ENCODE measurements around the gene NT5DC3. TPM values are rescaled to one million over a fixed set of nuclear protein-coding genes. Genes with fewer than 3 reads are reported as not detected.

Gene NT5DC3
- total and polyA plus RNA-seq, 2 of the 13 experiments (the other 11 are each of a cell fraction or from before 2014, with no cell fraction given) = 3.2 to 6.6 TPM

GRCh38 chr12:103858953-103859601, 18.0 kb upstream of the NT5DC3 start (continued):
- TF ChIP-seq SALL1 (CRISPR knock-in tag; IDR thresholded peaks at IDR 0.05) (peak; percentile 37; the same call in 1 of the 2 replicates), SNAI1 (CRISPR knock-in tag; IDR thresholded peaks at IDR 0.05; ENCODE audit: borderline replicate concordance) (no peak), RNF2 (conservative IDR thresholded peaks at IDR 0.05; ENCODE audit: low read depth) (0 out of 2 replicates have a peak, but pooled peaks have one; percentile 42), ZNF737 (CRISPR knock-in tag; IDR thresholded peaks at IDR 0.05; ENCODE audit: borderline replicate concordance) (no peak), NFYB (CRISPR knock-in tag; IDR thresholded peaks at IDR 0.05) (no peak), KDM5B (CRISPR knock-in tag; IDR thresholded peaks at IDR 0.05; ENCODE audit: borderline replicate concordance) (no peak), ZNF124 (CRISPR knock-in tag; IDR thresholded peaks at IDR 0.05) (no peak), NR0B2 (CRISPR knock-in tag; IDR thresholded peaks at IDR 0.05) (no peak), TFE3 (CRISPR knock-in tag; IDR thresholded peaks at IDR 0.05) (peak; percentile 64; the same call in 1 of the 2 replicates), RARA (CRISPR knock-in tag; IDR thresholded peaks at IDR 0.05) (peak; percentile 42; the same call in 1 of the 2 replicates), GTF3A (CRISPR knock-in tag; conservative IDR thresholded peaks at IDR 0.05) (no peak), MBNL3 (CRISPR knock-in tag; conservative IDR thresholded peaks at IDR 0.05) (no peak), TIGD3 (CRISPR knock-in tag; IDR thresholded peaks at IDR 0.05; ENCODE audit: borderline replicate concordance) (no peak), BHLHE40 (IDR thresholded peaks at IDR 0.05; ENCODE audit: low read length) (peak; percentile 36; the same call in 1 of the 2 replicates), ZNF382 (CRISPR knock-in tag; IDR thresholded peaks at IDR 0.05; ENCODE audit: borderline replicate concordance) (no peak)
- TF ChIP-seq, protein P1, sequence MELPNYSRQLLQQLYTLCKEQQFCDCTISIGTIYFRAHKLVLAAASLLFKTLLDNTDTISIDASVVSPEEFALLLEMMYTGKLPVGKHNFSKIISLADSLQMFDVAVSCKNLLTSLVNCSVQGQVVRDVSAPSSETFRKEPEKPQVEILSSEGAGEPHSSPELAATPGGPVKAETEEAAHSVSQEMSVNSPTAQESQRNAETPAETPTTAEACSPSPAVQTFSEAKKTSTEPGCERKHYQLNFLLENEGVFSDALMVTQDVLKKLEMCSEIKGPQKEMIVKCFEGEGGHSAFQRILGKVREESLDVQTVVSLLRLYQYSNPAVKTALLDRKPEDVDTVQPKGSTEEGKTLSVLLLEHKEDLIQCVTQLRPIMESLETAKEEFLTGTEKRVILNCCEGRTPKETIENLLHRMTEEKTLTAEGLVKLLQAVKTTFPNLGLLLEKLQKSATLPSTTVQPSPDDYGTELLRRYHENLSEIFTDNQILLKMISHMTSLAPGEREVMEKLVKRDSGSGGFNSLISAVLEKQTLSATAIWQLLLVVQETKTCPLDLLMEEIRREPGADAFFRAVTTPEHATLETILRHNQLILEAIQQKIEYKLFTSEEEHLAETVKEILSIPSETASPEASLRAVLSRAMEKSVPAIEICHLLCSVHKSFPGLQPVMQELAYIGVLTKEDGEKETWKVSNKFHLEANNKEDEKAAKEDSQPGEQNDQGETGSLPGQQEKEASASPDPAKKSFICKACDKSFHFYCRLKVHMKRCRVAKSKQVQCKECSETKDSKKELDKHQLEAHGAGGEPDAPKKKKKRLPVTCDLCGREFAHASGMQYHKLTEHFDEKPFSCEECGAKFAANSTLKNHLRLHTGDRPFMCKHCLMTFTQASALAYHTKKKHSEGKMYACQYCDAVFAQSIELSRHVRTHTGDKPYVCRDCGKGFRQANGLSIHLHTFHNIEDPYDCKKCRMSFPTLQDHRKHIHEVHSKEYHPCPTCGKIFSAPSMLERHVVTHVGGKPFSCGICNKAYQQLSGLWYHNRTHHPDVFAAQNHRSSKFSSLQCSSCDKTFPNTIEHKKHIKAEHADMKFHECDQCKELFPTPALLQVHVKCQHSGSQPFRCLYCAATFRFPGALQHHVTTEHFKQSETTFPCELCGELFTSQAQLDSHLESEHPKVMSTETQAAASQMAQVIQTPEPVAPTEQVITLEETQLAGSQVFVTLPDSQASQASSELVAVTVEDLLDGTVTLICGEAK (IDR thresholded peaks at IDR 0.05) = no peak
- TF ChIP-seq, protein P1 (CRISPR knock-in tag; IDR thresholded peaks at IDR 0.05) = no peak

Measured in HepG2 (cell line).